HG03095 (cell line): ENCODE data around the gene IMPDH1.

Experiments used
- ATAC-seq: cut with Tn5 transposase; IDR thresholded peaks from one replicate; pipeline ENCODE4 v1.9.1; 2021; ENCODE audit warnings: moderate library complexity; ENCODE audit not compliant: unreplicated experiment

The IMPDH1 gene

DNA sequence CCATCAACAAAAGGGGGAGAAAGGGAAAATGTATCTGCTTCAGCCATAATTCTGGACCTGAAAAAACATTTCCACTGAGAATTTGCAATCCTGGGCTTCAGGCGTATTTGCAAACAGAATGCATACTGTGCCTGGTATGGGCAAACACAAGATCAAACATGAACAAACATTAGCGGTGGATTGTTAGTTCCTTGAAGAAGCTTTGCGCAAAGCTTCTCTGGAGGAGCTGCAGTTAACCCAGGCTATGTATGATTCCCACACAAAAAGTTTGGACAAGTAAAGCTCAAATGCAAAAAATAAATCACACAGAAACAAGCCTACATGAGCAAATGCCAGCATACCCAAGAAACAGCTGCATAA lies 25.5 kb upstream of the IMPDH1 start:
- no peak for ATAC-seq

GRCh38 chr7:128434413-128435326 lies 24.9 kb upstream of the IMPDH1 start:
- ATAC-seq, result no peak

DNA sequence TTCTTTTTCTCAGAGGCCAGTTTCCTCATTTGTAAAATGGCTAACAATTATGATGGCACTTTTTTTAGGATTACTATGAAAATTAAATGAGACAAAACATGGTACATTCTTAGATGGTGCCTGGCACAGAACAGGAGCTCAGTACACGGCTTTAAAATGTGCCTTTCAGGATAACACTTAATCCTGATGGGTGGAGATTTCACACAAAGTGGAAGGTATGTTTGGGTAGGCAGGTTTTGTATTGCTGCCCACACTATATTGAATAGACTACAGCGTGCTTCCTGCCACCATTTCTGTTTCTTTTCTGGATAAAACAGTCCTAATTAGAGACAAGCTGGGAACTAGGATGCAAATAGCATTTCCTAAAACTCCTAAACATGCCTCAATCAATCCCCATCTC lies 22.0 kb upstream of the IMPDH1 start:
- ATAC-seq, result no peak

DNA sequence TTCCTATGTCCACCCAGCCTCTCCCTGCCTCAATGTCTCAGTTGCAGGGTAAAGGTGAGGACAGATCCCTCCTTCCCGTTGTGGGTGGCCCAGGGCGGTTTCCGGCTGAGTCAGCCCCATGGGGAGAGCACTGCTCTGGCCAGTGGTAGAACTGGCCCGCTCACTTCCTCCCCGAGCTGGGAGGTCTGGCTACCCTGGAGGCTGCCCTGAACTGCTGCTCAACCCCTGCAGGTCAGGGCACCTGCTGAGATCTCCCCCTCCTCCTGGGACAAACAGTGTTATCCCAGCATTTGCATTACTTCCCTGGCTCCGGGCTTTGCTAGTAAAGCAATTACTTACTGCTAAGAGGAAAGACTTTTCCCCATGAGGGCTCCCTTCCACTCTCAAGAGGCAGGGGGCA lies 21.4 kb upstream of the IMPDH1 start:
- no peak for ATAC-seq

DNA sequence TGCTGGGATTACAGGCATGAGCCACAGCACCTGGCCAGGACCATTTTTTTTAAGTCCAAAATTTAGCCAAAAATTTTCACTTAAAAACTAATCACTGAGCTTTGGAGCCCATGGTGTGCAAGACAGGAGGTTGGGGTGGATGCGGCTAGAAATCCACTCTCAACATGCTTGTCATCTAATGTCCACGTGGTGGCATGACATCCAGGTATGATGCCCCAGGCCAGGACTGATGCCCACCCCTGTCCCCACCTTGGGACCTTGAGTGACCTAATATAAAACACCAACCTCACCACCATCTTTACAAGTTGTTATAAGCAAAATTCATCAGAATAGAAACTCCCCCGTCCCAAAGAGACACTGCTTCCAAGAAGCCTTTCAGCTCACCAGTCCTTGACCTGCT lies 20.4 kb upstream of the IMPDH1 start:
- no peak for ATAC-seq

DNA sequence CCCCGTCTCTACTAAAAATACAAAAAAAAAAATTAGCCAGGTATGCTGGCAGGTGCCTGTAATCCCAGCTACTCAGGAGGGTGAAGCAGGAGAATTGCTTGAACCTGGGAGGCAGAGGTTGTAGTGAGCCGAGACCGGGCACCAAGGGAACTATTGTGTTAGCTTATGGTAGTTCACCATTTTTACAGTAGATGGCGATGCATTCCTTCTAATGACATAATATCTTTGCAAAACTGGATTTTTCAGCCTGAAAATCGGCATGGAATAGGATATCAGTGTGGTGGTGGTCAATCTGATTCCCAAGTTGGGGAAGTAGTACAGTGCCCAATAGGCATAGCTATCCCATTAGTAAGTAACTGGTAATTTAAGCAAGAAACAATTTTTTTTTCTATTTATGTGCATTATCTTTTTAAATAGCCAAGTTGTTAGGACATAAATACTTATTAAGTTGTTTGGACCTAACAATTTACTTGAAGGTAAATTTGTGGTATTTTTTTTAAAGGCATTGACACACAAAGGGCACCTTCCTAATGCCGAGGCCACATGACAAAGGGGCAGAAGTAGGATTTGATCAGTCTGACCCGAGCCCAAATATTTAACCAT lies 17.6 kb upstream of the IMPDH1 start:
- no peak for ATAC-seq

- no peak for ATAC-seq
Observed at GRCh38 chr7:128425850-128426249, 16.1 kb upstream of the IMPDH1 start.

GRCh38 chr7:128424686-128425275 lies 15.0 kb upstream of the IMPDH1 start:
- no peak for ATAC-seq

DNA sequence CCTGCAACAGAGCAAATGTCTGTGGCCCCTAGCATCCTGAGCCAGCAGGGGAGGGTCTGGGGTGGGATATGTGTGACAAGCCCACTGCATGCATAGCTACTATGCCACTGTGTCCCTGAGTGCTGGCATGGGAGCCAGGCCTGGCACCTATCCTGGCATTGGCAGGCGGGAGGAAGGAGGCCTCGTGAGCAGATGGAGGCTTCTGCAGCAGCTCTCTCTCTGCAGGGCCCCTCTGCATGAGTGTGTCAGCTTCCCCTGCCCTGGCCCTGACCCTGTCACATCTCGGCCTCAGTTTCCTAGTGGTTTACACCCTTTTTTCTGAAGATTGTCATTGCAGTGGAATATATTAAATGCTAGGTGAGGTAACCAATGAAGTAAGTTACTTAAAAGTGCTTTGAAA lies 13.1 kb upstream of the IMPDH1 start:
- ATAC-seq, result no peak

DNA sequence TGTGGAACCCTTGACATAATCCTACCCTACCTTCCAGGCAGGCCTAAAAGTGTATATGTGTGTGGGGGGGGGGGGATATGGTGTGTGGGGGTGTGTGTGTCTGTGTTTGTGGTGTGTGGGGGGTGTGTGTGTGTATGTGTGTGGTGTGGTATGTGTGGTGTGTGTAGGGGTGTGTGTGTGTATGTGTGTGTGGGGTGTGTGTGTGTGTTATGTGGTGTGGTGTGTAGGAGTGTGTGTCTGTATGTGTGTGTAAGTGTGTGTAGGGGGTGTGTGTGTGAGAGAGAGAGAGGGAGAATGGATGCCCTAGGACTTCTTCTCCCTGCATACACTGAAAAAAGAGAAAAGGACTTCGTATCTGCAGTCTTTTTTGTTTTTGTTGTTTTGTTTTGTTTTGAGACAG lies 12.3 kb upstream of the IMPDH1 start:
- no peak for ATAC-seq

GRCh38 chr7:128421384-128421783 lies 11.6 kb upstream of the IMPDH1 start:
- ATAC-seq, result no peak

- ATAC-seq, result no peak
Observed at GRCh38 chr7:128420773-128421172, 11.0 kb upstream of the IMPDH1 start.

- no peak for ATAC-seq
Observed at GRCh38 chr7:128419257-128419656, 9.5 kb upstream of the IMPDH1 start.

GRCh38 chr7:128417071-128417470 lies 7.3 kb upstream of the IMPDH1 start:
- ATAC-seq, result no peak

GRCh38 chr7:128415217-128415785 lies 5.5 kb upstream of the IMPDH1 start:
- ATAC-seq, result no peak

DNA sequence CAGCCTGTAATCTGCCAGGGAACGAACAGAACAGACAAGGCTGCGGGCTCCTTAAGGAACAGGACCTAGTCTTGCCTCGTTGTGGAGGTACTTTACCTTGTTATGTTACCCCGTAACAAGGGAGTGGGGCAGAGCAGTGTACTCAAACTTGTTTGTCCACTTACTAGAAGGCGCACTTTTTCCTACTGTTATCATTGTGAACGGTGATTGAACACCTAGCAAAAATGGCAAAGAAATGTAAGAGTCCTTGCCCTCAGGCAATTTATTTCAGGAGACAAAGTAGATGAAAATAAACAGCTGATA lies 620 bp upstream of the IMPDH1 start:
- ATAC-seq, result no peak

GRCh38 chr7:128408709-128409595 lies 830 bp downstream of the IMPDH1 start:
- ATAC-seq, result no peak

DNA sequence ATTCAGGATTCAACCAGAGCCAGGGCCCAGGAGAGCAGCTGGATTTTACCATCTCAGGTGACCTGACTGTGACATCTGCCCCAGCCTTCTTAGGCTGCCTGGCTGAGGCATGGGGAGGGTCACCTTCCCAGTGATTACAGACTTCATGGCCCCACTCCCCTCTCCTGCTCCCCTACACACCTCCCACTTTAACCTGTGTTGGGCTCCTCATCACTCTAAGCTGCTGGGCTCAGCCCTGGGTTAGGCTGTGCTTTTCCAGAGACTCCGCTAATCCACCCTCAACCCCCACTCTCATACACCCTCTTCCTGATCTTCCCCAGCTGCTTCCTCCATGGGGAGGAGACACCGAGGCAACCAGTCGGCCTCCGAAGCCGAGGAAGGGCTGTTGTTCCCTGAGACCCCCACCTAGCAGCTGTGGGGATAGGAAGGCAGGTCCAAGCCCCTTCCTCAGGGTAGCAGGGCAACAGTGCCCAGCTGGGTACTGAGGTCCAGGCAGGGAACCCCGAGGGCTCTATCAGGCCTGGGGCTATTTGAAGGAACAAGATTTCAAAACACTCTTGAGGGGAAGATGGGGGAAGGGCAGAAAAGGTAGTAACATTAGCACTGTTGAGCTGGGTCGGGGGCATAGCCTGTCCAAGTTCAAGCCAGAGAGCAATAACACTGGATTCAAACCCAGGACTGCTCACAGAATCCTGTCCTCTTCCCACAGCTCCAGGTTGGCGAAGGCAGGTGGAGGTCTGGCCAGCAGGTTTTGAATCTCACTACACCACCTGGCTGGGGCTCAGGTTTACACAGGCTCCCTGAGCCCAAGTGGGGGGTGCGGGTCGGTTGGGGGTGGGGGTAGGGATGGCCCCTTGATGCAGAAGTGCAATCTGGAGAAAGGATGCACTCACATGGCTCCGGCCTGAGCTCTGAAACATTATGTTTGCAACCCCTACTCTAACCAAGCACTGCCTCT lies 1.8 kb downstream of the IMPDH1 start:
- ATAC-seq, result no peak

DNA sequence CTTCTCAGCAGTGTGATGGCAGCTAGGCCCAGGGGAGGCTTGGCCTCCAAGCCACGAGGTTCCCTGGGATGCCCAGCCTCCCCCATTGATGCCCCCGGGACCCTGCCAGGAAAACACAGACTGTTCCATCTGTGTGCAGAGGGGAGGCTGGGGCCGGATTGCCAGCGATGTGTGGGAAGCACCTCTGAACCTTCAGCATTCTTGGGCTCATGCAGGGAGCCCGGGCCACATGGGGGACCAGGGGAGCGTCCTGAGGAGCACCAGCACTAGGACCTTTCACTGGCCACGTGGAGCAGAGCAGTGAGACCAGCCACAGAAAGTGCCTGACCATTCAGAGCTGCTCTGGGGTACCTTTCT lies 2.6 kb downstream of the IMPDH1 start:
- no peak for ATAC-seq
